Measurements from ENCODE around the gene AP5Z1.

The AP5Z1 gene

GRCh38 chr7:4766666-4767519 lies 8.5 kb upstream of the AP5Z1 start:
- no peak for DNase-seq (ENCODE audit: low read depth)

DNA sequence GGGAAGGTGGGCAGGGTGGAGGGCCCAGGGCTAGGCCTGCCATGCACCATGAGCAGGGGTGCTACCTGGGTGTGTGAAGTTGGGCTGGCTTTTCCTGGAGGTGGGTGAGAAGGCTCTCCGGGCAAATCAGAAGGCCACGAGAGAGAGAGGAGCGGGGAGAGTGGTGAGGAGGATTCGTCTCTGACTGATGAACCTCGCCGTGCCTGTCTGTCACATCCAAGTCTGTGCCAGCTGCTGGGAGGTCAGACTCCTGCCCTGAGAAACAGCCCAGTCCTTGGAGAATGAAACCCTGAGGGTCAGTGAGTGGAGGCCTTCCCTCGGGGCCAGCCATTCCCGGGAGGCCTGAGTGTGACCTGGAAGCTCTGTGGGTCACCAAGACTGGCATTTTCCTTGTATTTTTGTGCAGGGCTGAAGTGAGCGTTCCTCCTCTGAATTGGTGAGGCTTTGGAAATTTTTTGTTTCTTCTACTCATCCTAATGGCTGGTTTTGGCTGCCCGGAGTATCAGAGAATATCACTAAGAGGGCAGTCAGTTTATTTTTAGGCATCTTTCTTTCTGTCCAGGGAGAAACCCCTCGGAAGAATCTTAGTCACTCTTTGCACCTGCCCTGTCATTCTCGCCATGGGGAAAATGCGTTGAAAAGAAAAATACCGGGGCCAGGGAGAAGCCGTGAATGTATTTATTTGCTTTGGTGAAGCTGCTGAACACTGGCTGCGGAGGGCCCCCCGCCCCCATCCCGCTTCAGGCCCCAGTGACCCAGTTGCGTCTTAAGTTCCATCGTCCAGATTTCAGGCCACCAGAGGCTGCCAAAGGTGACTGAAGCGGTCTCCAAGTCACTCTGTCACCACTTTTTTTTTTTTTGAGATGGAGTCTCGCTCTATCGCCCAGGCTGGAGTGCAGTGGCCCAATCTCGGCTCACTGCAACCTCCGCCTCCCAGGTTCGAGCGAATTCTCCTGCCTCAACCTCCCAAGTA lies 6.5 kb upstream of the AP5Z1 start:
- DNase-seq (ENCODE audit: low read depth), result no peak

GRCh38 chr7:4769761-4770160 lies 5.7 kb upstream of the AP5Z1 start:
- DNase-seq (ENCODE audit: low read depth), result no peak

DNA sequence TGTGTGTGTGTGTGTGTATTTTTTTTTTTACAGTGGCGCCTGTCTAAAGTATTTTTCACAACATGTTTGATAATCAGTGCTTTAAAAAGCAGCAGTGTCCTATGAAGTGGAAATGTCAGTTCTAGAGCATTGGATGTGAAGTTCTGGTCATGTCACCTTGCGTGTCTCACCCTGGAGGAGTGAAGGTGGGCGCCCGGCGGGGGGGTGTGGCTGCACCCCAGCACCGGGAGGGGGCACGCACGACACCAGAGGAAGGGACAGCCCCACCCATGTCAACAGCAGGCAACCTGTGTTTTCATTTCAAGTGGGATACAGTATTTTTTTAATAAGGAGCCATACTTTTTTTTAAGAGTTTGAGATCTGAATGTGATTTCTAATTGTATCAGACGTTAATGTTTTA lies 4.5 kb upstream of the AP5Z1 start:
- DNase-seq (ENCODE audit: low read depth), result no peak

DNA sequence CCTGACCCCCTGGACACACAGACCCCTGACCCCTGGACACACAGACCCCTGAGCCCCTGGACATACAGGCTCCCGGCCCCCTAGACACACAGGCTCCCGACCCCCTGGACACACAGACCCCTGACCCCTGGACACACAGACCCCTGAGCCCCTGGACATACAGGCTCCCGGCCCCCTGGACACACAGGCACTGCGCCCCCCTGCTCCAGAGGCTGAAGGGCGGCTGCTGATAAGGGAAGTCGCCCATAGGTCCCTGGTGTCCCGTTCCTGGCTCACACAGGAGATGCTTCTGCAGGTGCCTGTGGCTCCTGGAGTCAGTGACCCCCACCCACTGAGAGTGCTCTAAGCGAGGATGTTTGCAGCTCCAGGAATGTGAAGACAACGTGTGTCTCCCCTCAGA lies 3.7 kb upstream of the AP5Z1 start:
- no peak for DNase-seq (ENCODE audit: low read depth)

- DNase-seq (ENCODE audit: low read depth), result no peak
Observed at GRCh38 chr7:4772306-4772705, 3.1 kb upstream of the AP5Z1 start.

DNA sequence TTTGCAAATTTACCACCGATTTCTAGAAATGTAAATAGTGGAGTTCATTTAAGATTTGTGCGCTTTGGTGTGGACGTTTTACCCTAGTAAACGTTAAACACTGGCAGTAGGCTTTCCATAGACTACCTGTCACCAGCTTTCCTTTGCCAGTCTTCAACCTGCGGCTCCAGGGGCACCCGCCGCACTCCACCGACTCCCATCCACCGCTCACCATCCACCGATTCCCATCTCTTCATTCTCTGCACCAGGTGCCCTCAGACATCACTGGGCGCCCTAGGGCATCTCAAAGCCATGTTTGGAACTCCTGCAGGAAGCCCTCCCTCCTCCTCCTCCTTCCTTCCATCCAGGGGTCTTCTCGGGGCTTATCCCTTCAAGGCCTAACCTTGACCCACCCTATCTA lies 1.4 kb upstream of the AP5Z1 start:
- DNase-seq (ENCODE audit: low read depth), result no peak

- DNase-seq (ENCODE audit: low read depth), result no peak
Observed at GRCh38 chr7:4774658-4775249, 669 bp upstream of the AP5Z1 start.

- peak; percentile 20 for DNase-seq (ENCODE audit: low read depth)
Observed at GRCh38 chr7:4775848-4776623, 613 bp downstream of the AP5Z1 start.

- DNase-seq (ENCODE audit: low read depth), result no peak
Observed at GRCh38 chr7:4779118-4779517, 3.7 kb downstream of the AP5Z1 start.

DNA sequence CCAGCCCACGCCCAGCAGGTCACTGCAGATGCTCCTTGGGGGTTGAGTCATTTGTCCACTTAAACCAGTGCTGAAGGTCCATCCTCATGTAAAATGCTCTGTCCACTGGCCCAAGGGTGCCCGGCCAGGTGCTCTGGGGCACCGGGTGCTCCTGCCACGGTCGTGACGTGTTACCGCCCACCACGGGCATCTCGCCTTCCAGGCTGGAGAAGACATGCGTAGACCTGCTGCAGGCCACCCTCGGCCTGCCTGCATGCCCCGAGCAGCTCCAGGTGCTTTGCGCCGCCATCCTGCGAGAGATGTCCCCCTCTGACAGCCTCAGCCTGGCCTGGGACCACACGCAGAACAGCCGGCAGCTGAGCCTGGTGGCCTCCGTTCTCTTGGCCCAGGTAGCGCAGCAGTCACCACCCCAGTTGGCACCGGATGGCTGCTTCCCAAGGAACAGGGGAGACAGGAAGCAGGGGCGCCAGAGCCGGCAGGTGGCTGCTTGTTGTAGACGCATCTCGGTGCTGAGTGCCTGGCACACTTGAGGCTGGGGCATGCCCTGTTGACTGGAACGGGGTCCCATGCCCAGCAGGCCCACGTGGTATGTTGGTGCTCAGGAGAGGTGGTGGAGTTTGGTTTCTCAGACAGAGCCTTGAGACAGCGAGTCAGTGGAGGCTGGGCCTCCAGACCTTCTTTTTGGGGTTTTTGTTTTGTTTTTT lies 6.1 kb downstream of the AP5Z1 start:
- DNase-seq (ENCODE audit: low read depth), result no peak

GRCh38 chr7:4782333-4783291 lies 7.2 kb downstream of the AP5Z1 start:
- no peak for DNase-seq (ENCODE audit: low read depth)

DNA sequence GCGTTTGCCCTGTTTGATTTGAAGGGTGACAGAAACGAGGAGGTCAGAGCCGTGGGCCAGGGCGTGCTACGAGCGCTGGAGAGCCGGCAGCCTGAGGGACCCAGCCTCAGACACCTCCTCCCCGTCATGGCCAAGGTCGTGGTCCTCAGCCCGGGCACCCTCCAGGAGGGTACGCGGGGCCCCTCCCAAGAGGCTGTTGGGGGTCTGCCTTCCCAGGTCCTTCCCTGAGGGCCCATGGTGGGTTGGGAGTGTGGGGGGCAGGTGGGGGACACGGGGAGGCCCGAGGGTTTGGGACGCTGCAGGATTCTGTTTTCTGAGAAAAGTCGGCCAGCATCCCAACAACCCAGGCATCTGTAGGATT lies 7.8 kb downstream of the AP5Z1 start:
- no peak for DNase-seq (ENCODE audit: low read depth)

- DNase-seq (ENCODE audit: low read depth), result no peak
Observed at GRCh38 chr7:4783762-4784351, 8.4 kb downstream of the AP5Z1 start.

GRCh38 chr7:4784799-4785198 lies 9.4 kb downstream of the AP5Z1 start:
- DNase-seq (ENCODE audit: low read depth), result no peak

GRCh38 chr7:4785371-4785770 lies 9.9 kb downstream of the AP5Z1 start:
- DNase-seq (ENCODE audit: low read depth), result no peak

GRCh38 chr7:4786015-4786414 lies 10.6 kb downstream of the AP5Z1 start:
- no peak for DNase-seq (ENCODE audit: low read depth)

GRCh38 chr7:4787541-4787940 lies 12.1 kb downstream of the AP5Z1 start:
- DNase-seq (ENCODE audit: low read depth), result no peak

- no peak for DNase-seq (ENCODE audit: low read depth)
Observed at GRCh38 chr7:4787947-4788626, 12.7 kb downstream of the AP5Z1 start.
